HepG2 (cell line): ENCODE data around the gene MYO10. TPM values are rescaled to one million over a fixed set of nuclear protein-coding genes. Genes with fewer than 3 reads are reported as not detected.

Source experiments
- ATAC-seq: fragments of 200-7000 bp; cut with Tn5 transposase; 3 replicates; pipeline ENCODE4 v1.9.1; 2020; ENCODE audit warnings: mild to moderate bottlenecking, moderate library complexity
- BruUV-seq: library from RNA; stranded (reverse); fragments of 400-500 nt; replicated peaks from 2 replicates; lab custom pipeline; 2021; lab: Mats Ljungman, UMichigan
- CTCF ChIA-PET: fragments of 300-600 bp; formaldehyde crosslinking; extraction: SDS; loops from one replicate; lab custom pipeline; 2021; ENCODE audit warnings: low total read pairs, inconsistent platforms, low intra/inter-chr PET ratio; lab: Yijun Ruan, JAX
- POLR2A ChIA-PET: fragments of 350-600 bp; sonication (Branson Sonifier 250); formaldehyde crosslinking; loops from one replicate; lab custom pipeline; 2020; ENCODE audit warnings: antibody characterized with exemption, inconsistent platforms; lab: Yijun Ruan, JAX
- DNase-seq: peaks from one replicate; pipeline ENCODE4 v3.0.0-alpha.2; 2015; ENCODE audit warnings: low spot score
- FAIRE-seq: peaks from 3 replicates; lab custom pipeline; 2011; peaks lifted over from hg19 to GRCh38; lab: Jason Lieb, UNC
- H2AFZ ChIP-seq: one replicate; pipeline ENCODE4 v1.6.1; 2011; ENCODE audit warnings: low read length, inconsistent platforms
- H3K27ac ChIP-seq: fragments of 300-600 bp; 3 replicates; pipeline ENCODE4 v1.8.0; 2011; ENCODE audit warnings: mixed run types, mild to moderate bottlenecking, mixed read lengths, low read length, inconsistent platforms; ENCODE audit not compliant: insufficient read depth; ENCODE audit errors: extremely low read length
- H3K27me3 ChIP-seq, 2 experiments: fragments of 200-600 bp in 1 of 2; 2 replicates in 1 of 2; 3 replicates in 1 of 2; pipeline versions ENCODE4 v1.6.0 to v1.8.0; 2011; ENCODE audit warnings: low read length in 2 of 2, mild to moderate bottlenecking in 2 of 2, moderate library complexity in 2 of 2, inconsistent platforms in 1 of 2; ENCODE audit not compliant: insufficient read depth in 2 of 2, control insufficient read depth in 1 of 2
- H3K36me3 ChIP-seq, 2 experiments: fragments of 200-600 bp in 1 of 2; replicated peaks in 1 of 2; 2 replicates in 1 of 2; 3 replicates in 1 of 2; pipeline versions ENCODE4 v1.5.1 to v1.8.0; 2011; ENCODE audit warnings: low read length in 2 of 2, inconsistent platforms in 1 of 2; ENCODE audit not compliant: insufficient read depth in 2 of 2, control insufficient read depth in 1 of 2
- H3K4me1 ChIP-seq: 2 replicates; pipeline ENCODE4 v1.5.1; 2012; ENCODE audit warnings: low read length, inconsistent platforms; ENCODE audit not compliant: insufficient read depth
- H3K4me2 ChIP-seq: 2 replicates; pipeline ENCODE4 v1.6.0; 2011; ENCODE audit warnings: low read depth, low read length, inconsistent platforms
- H3K4me3 ChIP-seq, 3 experiments: fragments of 200-600 bp in 1 of 3; sonication (generic), shearing (Covaris generic) in 1 of 3; replicated peaks in 1 of 3; 2 replicates each; pipeline ENCODE4 v1.5.1; 2011 to 2016; ENCODE audit warnings: low read length in 3 of 3, inconsistent platforms in 2 of 3, low read depth in 2 of 3, mild to moderate bottlenecking in 2 of 3, control low read depth in 1 of 3, mixed read lengths in 1 of 3; ENCODE audit not compliant: insufficient read depth in 1 of 3
- H3K79me2 ChIP-seq: one replicate; pipeline ENCODE4 v1.6.1; 2011; ENCODE audit warnings: low read length, inconsistent platforms; ENCODE audit not compliant: insufficient read depth
- H3K9ac ChIP-seq: 2 replicates; pipeline ENCODE4 v1.6.0; 2011; ENCODE audit warnings: mild to moderate bottlenecking, low read depth, low read length, inconsistent platforms; ENCODE audit not compliant: insufficient read depth
- H3K9me3 ChIP-seq: 2 replicates; pipeline ENCODE4 v1.5.1; 2012; ENCODE audit warnings: mild to moderate bottlenecking, low read length
- H4K20me1 ChIP-seq: 2 replicates; pipeline ENCODE4 v1.6.0; 2011; ENCODE audit warnings: inconsistent platforms, mild to moderate bottlenecking, low read length, moderate library complexity; ENCODE audit not compliant: insufficient read depth
- BCL6 ChIP-seq: IDR thresholded peaks from 2 replicates; pipeline ENCODE4 v1.6.1; 2016; ENCODE audit warnings: missing genetic modification reagents, missing compliant biosample characterization
- HNF4A ChIP-seq: sonication (generic); formaldehyde crosslinking; IDR thresholded peaks from 2 replicates; pipeline ENCODE4 v1.4.0; 2020; ENCODE audit warnings: missing genetic modification reagents
- MAFF ChIP-seq: IDR thresholded peaks from 2 replicates; pipeline ENCODE4 v1.6.1; 2011; ENCODE audit warnings: low read depth, low read length, improper control_type of control experiment
- MAFK ChIP-seq, 2 experiments: IDR thresholded peaks in 1 of 2; conservative IDR thresholded peaks in 1 of 2; 2 replicates each; pipeline ENCODE4 v1.6.1; 2011; ENCODE audit warnings: improper control_type of control experiment in 2 of 2, low read length in 2 of 2
- NFE2L2 ChIP-seq: fragments of 150-350 bp; IDR thresholded peaks from 2 replicates; pipeline ENCODE4 v1.6.1; 2014; ENCODE audit warnings: low read length
- SMARCE1 ChIP-seq: fragments of 450-650 bp; IDR thresholded peaks from 2 replicates; pipeline ENCODE4 v1.6.1; 2017; ENCODE audit warnings: borderline replicate concordance
- ZBTB8A ChIP-seq: sonication (generic); formaldehyde crosslinking; IDR thresholded peaks from 2 replicates; pipeline ENCODE4 v1.4.0; 2020; ENCODE audit warnings: mild to moderate bottlenecking, low read depth, missing genetic modification reagents, borderline replicate concordance
- ZFYVE20 ChIP-seq: sonication (generic); formaldehyde crosslinking; IDR thresholded peaks from 2 replicates; pipeline ENCODE4 v1.8.0; 2023; ENCODE audit warnings: low read depth, mild to moderate bottlenecking, moderate library complexity, missing genetic modification reagents, borderline replicate concordance
- ZSCAN30 ChIP-seq: sonication (generic); formaldehyde crosslinking; IDR thresholded peaks from 2 replicates; pipeline ENCODE4 v1.5.0; 2020; ENCODE audit warnings: mild to moderate bottlenecking, missing genetic modification reagents
- WGBS: methylation state at CpG from one replicate; pipeline ENCODE4 v1.1.6; 2017; ENCODE audit warnings: low lambda C conversion rate; 5-methylcytosine and 5-hydroxymethylcytosine counted together
- in situ Hi-C: cut with HindIII; loops from 2 replicates; pipeline ENCODE4 v1.10.0; 2017; ENCODE audit warnings: low pct_unique_long_range_greater_than_20kb; ENCODE audit not compliant: extremely low pct_ligation_motif_present
- intact Hi-C: fragments of 100-400 bp; cut with micrococcal nuclease; formaldehyde crosslinking; loops from one replicate; pipeline ENCODE4 v1.10.0; 2022; ENCODE audit not compliant: unreplicated experiment
- polyA plus RNA-seq, 8 experiments: library from polyadenylated mRNA; depleted of rRNA in 3 of 8; stranded (reverse) in 7 of 8; unstranded in 1 of 8; fragments of >200 nt; fragmentation: Illumina TruSeq in 4 of 8; extraction: Trizol in 4 of 8; gene quantifications; 2 replicates each; pipeline versions ENCODE4 v1.2.1 to v1.2.3, GENCODE V29; 2011 to 2016; ENCODE audit warnings: low read depth in 4 of 8, missing spikeins in 1 of 8, mixed read lengths in 1 of 8; ENCODE audit not compliant: insufficient read depth in 1 of 8
- total RNA-seq, 5 experiments: library from RNA; depleted of rRNA; stranded (reverse); fragments of >200 nt; fragmentation: Illumina TruSeq; extraction: Trizol; gene quantifications; 2 replicates each; pipeline ENCODE4 v1.2.3, GENCODE V29; 2016; ENCODE audit warnings: low read depth in 1 of 5
- TF ChIP-seq, protein P1 (sequence below): sonication (generic); formaldehyde crosslinking; IDR thresholded peaks from 2 replicates; pipeline ENCODE4 v1.5.0; 2020; ENCODE audit warnings: mild to moderate bottlenecking, missing genetic modification reagents, moderate library complexity
- TF ChIP-seq, protein P2 (sequence below): sonication (generic); formaldehyde crosslinking; IDR thresholded peaks from 2 replicates; pipeline ENCODE4 v1.4.0; 2020; ENCODE audit warnings: missing genetic modification reagents

MYO10 gene
- total and polyA plus RNA-seq, 2 of the 13 experiments (the other 11 are each of a cell fraction or from before 2014, with no cell fraction given): 4.5 to 14.0 TPM

DNA sequence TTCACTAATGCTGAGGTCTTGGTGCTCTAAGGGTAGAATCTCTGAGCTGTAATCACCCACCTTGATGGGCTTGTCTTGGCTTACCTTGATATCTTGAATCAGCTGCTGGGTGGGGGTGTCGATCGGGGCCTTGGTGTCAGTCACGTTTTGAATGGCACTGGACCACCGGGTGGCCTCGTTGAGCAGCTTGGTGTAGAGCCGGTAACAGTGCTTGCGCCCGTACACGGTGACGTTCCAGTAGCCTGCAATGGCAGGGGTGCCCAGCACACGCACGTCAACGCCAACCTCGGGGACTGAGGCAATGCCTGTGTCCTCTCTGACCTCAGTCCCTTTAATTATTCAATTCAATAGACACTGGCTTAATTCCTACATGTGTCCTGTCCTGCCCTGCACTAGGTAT is 256.2 kb downstream of the MYO10 start:
- 91% methylated on average over 14 of the region's 14 CpGs for WGBS
- intact Hi-C loops: no loop called here
- TF ChIP-seq, protein P1, sequence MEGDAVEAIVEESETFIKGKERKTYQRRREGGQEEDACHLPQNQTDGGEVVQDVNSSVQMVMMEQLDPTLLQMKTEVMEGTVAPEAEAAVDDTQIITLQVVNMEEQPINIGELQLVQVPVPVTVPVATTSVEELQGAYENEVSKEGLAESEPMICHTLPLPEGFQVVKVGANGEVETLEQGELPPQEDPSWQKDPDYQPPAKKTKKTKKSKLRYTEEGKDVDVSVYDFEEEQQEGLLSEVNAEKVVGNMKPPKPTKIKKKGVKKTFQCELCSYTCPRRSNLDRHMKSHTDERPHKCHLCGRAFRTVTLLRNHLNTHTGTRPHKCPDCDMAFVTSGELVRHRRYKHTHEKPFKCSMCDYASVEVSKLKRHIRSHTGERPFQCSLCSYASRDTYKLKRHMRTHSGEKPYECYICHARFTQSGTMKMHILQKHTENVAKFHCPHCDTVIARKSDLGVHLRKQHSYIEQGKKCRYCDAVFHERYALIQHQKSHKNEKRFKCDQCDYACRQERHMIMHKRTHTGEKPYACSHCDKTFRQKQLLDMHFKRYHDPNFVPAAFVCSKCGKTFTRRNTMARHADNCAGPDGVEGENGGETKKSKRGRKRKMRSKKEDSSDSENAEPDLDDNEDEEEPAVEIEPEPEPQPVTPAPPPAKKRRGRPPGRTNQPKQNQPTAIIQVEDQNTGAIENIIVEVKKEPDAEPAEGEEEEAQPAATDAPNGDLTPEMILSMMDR (CRISPR knock-in tag): peak; percentile 46
- TF ChIP-seq ZFYVE20 (CRISPR knock-in tag) (no peak), ZSCAN30 (CRISPR knock-in tag) (no peak)
- CTCF ChIA-PET: no interaction called here
- Histone ChIP-seq H3K27ac (no peak overlapping the region), H3K79me2 (no peaks in the 10 kb centered on the region), H3K4me1 (no peaks in the 10 kb centered on the region), H2AFZ (no peak overlapping the region), H3K4me3 (no peak overlapping the region), H4K20me1 (no peaks in the 10 kb centered on the region), H3K27me3 (no peaks in the 10 kb centered on the region), H3K9me3 (no peaks in the 10 kb centered on the region), H3K4me2 (no peak overlapping the region), H3K9ac (no peak overlapping the region), H3K36me3 (peaks cover 26 to 84% of the 10 kb centered on the region in 2 experiments; a peak in 4 of 5 replicates)
- BruUV-seq: no TSS peak
- FAIRE-seq (no peak), ATAC-seq (peak; percentile 62), DNase-seq (no peak)
- in situ Hi-C loops: no loop called here
- POLR2A ChIA-PET: no interaction called here

DNA sequence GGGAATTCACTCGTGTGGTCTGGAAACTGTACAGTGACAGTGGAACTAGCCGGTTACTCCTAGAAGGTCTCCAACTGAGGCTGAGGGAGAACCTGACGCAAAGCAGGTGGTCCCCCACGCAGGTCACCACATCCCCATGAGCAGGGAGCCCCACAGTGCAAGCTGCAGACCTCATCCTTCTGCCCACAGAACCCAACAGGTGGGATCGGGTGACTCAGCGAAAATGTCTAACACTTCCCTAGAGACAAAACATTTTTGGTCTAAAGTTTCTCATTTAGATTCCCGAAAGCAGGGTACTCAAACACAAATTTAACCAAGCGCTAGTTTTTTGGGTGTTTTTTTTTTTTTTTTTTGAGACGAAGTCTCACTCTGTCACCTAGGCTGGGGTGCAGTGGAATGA is 256.9 kb downstream of the MYO10 start:
- ATAC-seq (no peak), DNase-seq (no peak), FAIRE-seq (no peak)
- H3K27me3 ChIP-seq: no peaks in the 10 kb centered on the region
- H2AFZ ChIP-seq: no peak overlapping the region
- H3K36me3 ChIP-seq: peaks cover 29 to 86% of the 10 kb centered on the region in 2 experiments; a peak in 4 of 5 replicates
- ChIA-PET POLR2A (no interaction called here), CTCF (no interaction called here)
- H3K9me3 ChIP-seq: no peaks in the 10 kb centered on the region
- BruUV-seq: no TSS peak
- intact Hi-C loops (no loop called here), in situ Hi-C loops (no loop called here)
- H3K9ac ChIP-seq: no peak overlapping the region
- no peaks in the 10 kb centered on the region for H3K79me2 ChIP-seq
- no peak overlapping the region for H3K4me2 ChIP-seq
- no peaks in the 10 kb centered on the region for H3K4me1 ChIP-seq
- H3K4me3 ChIP-seq: no peak overlapping the region
- TF ChIP-seq MAFK (conservative IDR thresholded peaks at IDR 0.05 in 1 of 2, IDR thresholded peaks at IDR 0.05 in 1 of 2; ENCODE audit: low read length in 2 of 2): peak; percentile 37 to 59; a peak in 3 of 4 replicates
- no peak for TF ChIP-seq BCL6
- no peak for TF ChIP-seq ZBTB8A
- TF ChIP-seq NFE2L2: peak; percentile 85
- TF ChIP-seq, protein P2, sequence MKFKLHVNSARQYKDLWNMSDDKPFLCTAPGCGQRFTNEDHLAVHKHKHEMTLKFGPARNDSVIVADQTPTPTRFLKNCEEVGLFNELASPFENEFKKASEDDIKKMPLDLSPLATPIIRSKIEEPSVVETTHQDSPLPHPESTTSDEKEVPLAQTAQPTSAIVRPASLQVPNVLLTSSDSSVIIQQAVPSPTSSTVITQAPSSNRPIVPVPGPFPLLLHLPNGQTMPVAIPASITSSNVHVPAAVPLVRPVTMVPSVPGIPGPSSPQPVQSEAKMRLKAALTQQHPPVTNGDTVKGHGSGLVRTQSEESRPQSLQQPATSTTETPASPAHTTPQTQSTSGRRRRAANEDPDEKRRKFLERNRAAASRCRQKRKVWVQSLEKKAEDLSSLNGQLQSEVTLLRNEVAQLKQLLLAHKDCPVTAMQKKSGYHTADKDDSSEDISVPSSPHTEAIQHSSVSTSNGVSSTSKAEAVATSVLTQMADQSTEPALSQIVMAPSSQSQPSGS: no peak
- TF ChIP-seq MAFF: peak; percentile 9; the same call in 1 of the 2 replicates
- TF ChIP-seq SMARCE1: no peak
- TF ChIP-seq HNF4A (CRISPR knock-in tag): no peak
- WGBS: 98% methylated on average over 9 of the region's 9 CpGs
- H3K27ac ChIP-seq: no peak overlapping the region
- no peaks in the 10 kb centered on the region for H4K20me1 ChIP-seq
